ENCODE results near the gene IL22. TPM values are rescaled to one million over a fixed set of nuclear protein-coding genes. Genes with fewer than 3 reads are reported as not detected.

IL22 gene
- total and polyA plus RNA-seq, 2 of the 8 experiments (the other 6 are each of a cell fraction or from before 2014, with no cell fraction given), result not detected

DNA sequence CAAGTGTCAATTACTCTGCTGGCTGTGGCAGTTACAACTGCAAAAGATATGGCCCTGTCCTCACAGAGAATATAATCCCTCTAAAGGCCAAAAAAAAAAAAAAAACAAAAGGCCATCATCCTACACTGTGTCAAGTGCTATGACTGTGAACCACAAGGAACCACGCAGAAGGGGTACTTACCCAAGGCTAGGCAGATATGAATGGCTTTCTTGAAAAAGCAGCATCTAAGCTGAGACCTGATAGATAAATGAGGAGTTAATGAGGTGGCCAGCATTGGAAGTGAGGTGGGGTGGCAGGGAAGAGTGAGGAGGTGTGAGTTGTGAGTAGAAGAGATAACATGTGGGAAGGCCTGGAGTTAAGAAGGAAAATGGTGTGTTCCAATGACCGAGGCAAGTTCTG lies 16.4 kb upstream of the IL22 start:
- Histone ChIP-seq H3K4me2 (ENCODE audit: insufficient read depth in 1 of 2, low read depth in 2 of 2, low read length in 2 of 2) (no peak overlapping the region), H3K4me3 (ENCODE audit: extremely low read depth in 1 of 4, insufficient read depth in 2 of 4, low read depth in 3 of 4, low read length in 4 of 4) (no peak overlapping the region), H4K8ac (ENCODE audit: extremely low read depth, insufficient read depth, low read length) (no peak overlapping the region), H3K79me1 (ENCODE audit: low read depth, low read length) (no peaks in the 10 kb centered on the region), H3K4me1 (replicated peaks in 1 of 4; ENCODE audit: control insufficient read depth in 3 of 4, insufficient read depth in 4 of 4, low read length in 3 of 4) (no peaks in the 10 kb centered on the region), H3K56ac (replicated peaks; ENCODE audit: insufficient read length, low read depth, low read length) (no peak overlapping the region), H4K5ac (ENCODE audit: insufficient read length, low read depth, low read length) (no peak overlapping the region), H3K27ac (ENCODE audit: low read depth, low read length) (no peak overlapping the region), H2AFZ (ENCODE audit: low read length) (no peak overlapping the region), H3K4ac (replicated peaks; ENCODE audit: insufficient read length, low read depth, low read length) (no peak overlapping the region), H3K23me2 (ENCODE audit: low read depth, low read length) (no peaks in the 10 kb centered on the region), H2BK120ac (replicated peaks; ENCODE audit: low read depth, low read length) (no peak overlapping the region), H2BK12ac (ENCODE audit: low read depth, low read length) (no peak overlapping the region), H3K9ac (replicated peaks in 1 of 4; ENCODE audit: extremely low read depth in 1 of 4, low read depth in 3 of 4, low read length in 3 of 4) (no peak overlapping the region), H3K23ac (ENCODE audit: insufficient read length) (no peak overlapping the region), H3K79me2 (ENCODE audit: control insufficient read depth in 1 of 2, insufficient read depth in 2 of 2, low read length in 2 of 2) (no peaks in the 10 kb centered on the region), H4K20me1 (replicated peaks in 1 of 2; ENCODE audit: control insufficient read depth in 1 of 2, insufficient read depth in 2 of 2, low read length in 2 of 2) (no peaks in the 10 kb centered on the region), H2BK5ac (ENCODE audit: low read depth, low read length) (no peak overlapping the region), H2BK20ac (ENCODE audit: low read length) (no peak overlapping the region), H3K9me3 (ENCODE audit: insufficient read depth in 2 of 2, low read depth in 1 of 2, low read length in 1 of 2) (no peaks in the 10 kb centered on the region), H4K91ac (replicated peaks; ENCODE audit: insufficient read length, low read length) (no peak overlapping the region), H3K14ac (ENCODE audit: insufficient read length) (no peak overlapping the region), H2BK15ac (ENCODE audit: low read length) (no peak overlapping the region), H3K36me3 (ENCODE audit: control insufficient read depth in 2 of 4, insufficient read depth in 4 of 4, low read length in 3 of 4) (no peaks in the 10 kb centered on the region), H3K27me3 (replicated peaks in 1 of 4; ENCODE audit: control insufficient read depth in 3 of 4, extremely low read depth in 1 of 4, insufficient read depth in 3 of 4, low read length in 3 of 4) (no peaks in the 10 kb centered on the region), H2AK5ac (ENCODE audit: low read depth, low read length) (no peak overlapping the region), H3K18ac (ENCODE audit: extremely low read depth, low read length) (no peak overlapping the region)
- 96% methylated on average over 2 of the region's 2 CpGs; no CpG with 5 or more reads in 1 of the 2 experiments for WGBS, 2 experiments (ENCODE audit: extremely low coverage in 1 of 2, insufficient coverage in 1 of 2, insufficient read length in 1 of 2, insufficient replicate concordance in 2 of 2, low coverage in 1 of 2, low lambda C conversion rate in 2 of 2, missing lambda C conversion rate in 1 of 2)
- ChIA-PET POLR2A (ENCODE audit: partially characterized antibody) (no interaction called here), CTCF (ENCODE audit: partially characterized antibody) (interaction anchor here (0.8 kb wide), 1 partner anchor 47 kb away, joined by 3 read pairs; no protein-coding TSS in a partner anchor)
- DNase-seq (ENCODE audit: low read depth in 1 of 2, low spot score in 2 of 2), result no peak
- no peak for FAIRE-seq
- no peak for TF ChIP-seq SIRT6 (IDR thresholded peaks at IDR 0.05; ENCODE audit: low read length)
- no peak for TF ChIP-seq CEBPB (IDR thresholded peaks at IDR 0.05; ENCODE audit: low read depth, low read length)
- no peak for TF ChIP-seq RAD21 (IDR thresholded peaks at IDR 0.05 in 1 of 2, conservative IDR thresholded peaks at IDR 0.05 in 1 of 2; ENCODE audit: low read depth in 2 of 2, low read length in 2 of 2)
- TF ChIP-seq PHF8 (conservative IDR thresholded peaks at IDR 0.05; ENCODE audit: low read depth, low read length), result no peak
- no peak for TF ChIP-seq SP2 (IDR thresholded peaks at IDR 0.05; ENCODE audit: low read length)
- TF ChIP-seq NANOG (IDR thresholded peaks at IDR 0.05; ENCODE audit: insufficient read depth, low read depth, low read length, poor library complexity, severe bottlenecking), result no peak
- TF ChIP-seq SP4 (IDR thresholded peaks at IDR 0.05; ENCODE audit: low read length), result no peak
- no peak for TF ChIP-seq CBX5 (IDR thresholded peaks at IDR 0.05; ENCODE audit: low read depth, low read length)
- TF ChIP-seq, protein P1, sequence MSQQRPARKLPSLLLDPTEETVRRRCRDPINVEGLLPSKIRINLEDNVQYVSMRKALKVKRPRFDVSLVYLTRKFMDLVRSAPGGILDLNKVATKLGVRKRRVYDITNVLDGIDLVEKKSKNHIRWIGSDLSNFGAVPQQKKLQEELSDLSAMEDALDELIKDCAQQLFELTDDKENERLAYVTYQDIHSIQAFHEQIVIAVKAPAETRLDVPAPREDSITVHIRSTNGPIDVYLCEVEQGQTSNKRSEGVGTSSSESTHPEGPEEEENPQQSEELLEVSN (IDR thresholded peaks at IDR 0.05), result no peak
- no peak for TF ChIP-seq MAFK (IDR thresholded peaks at IDR 0.05; ENCODE audit: low read depth, low read length)
- TF ChIP-seq GTF2F1 (IDR thresholded peaks at IDR 0.05; ENCODE audit: borderline replicate concordance, low read depth, low read length), result no peak
- no peak for TF ChIP-seq POLR2A (IDR thresholded peaks at IDR 0.05; ENCODE audit: control extremely low read depth in 1 of 2, low read depth in 2 of 2, low read length in 2 of 2)
- no peak for TF ChIP-seq CREB1 (IDR thresholded peaks at IDR 0.05)
- no peak for TF ChIP-seq EGR1 (IDR thresholded peaks at IDR 0.05; ENCODE audit: borderline replicate concordance, low read depth, low read length)
- TF ChIP-seq YY1 (IDR thresholded peaks at IDR 0.05; ENCODE audit: low read depth, low read length), result no peak
- TF ChIP-seq NRF1 (IDR thresholded peaks at IDR 0.05; ENCODE audit: low read depth, low read length), result no peak
